H1 (cell line): ENCODE results near the gene EGFR.

Experiments used
- EZH2 ChIP-seq: fragments of 200-600 bp; sonication (generic); IDR thresholded peaks from 2 replicates; pipeline ENCODE4 v1.7.1; 2012; ENCODE audit warnings: low read depth, mild to moderate bottlenecking, moderate library complexity, low read length, inconsistent platforms; ENCODE audit not compliant: severe bottlenecking
- HDAC6 ChIP-seq: IDR thresholded peaks from one replicate; pipeline ENCODE4 v1.7.1; 2012; ENCODE audit warnings: low read depth, mild to moderate bottlenecking, inconsistent platforms, low read length, moderate library complexity
- POLR2A ChIP-seq, 2 experiments: IDR thresholded peaks; 1 replicate in 1 of 2; 2 replicates in 1 of 2; pipeline ENCODE4 v1.6.1; 2011; ENCODE audit warnings: low read depth in 2 of 2, low read length in 2 of 2, mild to moderate bottlenecking in 2 of 2; ENCODE audit errors: control extremely low read depth in 1 of 2
- RAD21 ChIP-seq, 2 experiments: IDR thresholded peaks in 1 of 2; conservative IDR thresholded peaks in 1 of 2; 2 replicates each; pipeline ENCODE4 v1.6.1; 2011; ENCODE audit warnings: low read depth in 2 of 2, low read length in 2 of 2, improper control_type of control experiment in 1 of 2, inconsistent platforms in 1 of 2, mild to moderate bottlenecking in 1 of 2, moderate library complexity in 1 of 2
- ZNF274 ChIP-seq: IDR thresholded peaks from 2 replicates; pipeline ENCODE4 v1.7.0; 2012; ENCODE audit warnings: low read length, borderline replicate concordance; ENCODE audit errors: extremely low read depth
- TF ChIP-seq, protein P1 (sequence below), 3 experiments: IDR thresholded peaks; 1 replicate in 2 of 3; 2 replicates in 1 of 3; pipeline versions ENCODE4 v1.5.1 to v1.6.1; 2011; ENCODE audit warnings: low read length in 3 of 3, mild to moderate bottlenecking in 3 of 3, inconsistent platforms in 2 of 3, low read depth in 1 of 3, moderate library complexity in 1 of 3; ENCODE audit not compliant: insufficient read depth in 1 of 3; ENCODE audit errors: control extremely low read depth in 1 of 3

DNA sequence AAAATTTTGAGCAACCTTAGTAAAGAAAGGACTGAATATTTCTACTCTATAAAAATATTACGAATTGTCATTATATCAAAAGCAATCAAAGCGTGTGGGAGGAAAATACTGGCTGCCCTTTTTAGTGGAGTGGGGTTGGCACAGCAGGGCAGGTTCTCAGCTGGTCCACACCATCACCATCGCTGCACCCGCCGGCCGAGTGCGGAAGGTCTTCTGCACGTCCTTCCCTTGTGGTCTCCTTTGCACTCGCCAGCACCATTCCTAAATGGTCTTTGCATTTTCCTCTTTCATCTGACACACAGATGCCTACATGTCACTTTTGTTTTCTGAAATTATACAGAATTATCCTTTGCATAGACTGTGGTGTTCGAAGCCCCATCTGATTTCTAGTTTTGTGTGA lies 229.7 kb downstream of the EGFR start:
- no peak for TF ChIP-seq EZH2
- TF ChIP-seq ZNF274, result no peak
- no peak for TF ChIP-seq HDAC6
- TF ChIP-seq, protein P1, sequence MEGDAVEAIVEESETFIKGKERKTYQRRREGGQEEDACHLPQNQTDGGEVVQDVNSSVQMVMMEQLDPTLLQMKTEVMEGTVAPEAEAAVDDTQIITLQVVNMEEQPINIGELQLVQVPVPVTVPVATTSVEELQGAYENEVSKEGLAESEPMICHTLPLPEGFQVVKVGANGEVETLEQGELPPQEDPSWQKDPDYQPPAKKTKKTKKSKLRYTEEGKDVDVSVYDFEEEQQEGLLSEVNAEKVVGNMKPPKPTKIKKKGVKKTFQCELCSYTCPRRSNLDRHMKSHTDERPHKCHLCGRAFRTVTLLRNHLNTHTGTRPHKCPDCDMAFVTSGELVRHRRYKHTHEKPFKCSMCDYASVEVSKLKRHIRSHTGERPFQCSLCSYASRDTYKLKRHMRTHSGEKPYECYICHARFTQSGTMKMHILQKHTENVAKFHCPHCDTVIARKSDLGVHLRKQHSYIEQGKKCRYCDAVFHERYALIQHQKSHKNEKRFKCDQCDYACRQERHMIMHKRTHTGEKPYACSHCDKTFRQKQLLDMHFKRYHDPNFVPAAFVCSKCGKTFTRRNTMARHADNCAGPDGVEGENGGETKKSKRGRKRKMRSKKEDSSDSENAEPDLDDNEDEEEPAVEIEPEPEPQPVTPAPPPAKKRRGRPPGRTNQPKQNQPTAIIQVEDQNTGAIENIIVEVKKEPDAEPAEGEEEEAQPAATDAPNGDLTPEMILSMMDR (IDR thresholded peaks at IDR 0.05; ENCODE audit: control extremely low read depth in 1 of 3, insufficient read depth in 1 of 3, low read depth in 1 of 3, low read length in 3 of 3), result no peak
- TF ChIP-seq RAD21 (IDR thresholded peaks at IDR 0.05 in 1 of 2, conservative IDR thresholded peaks at IDR 0.05 in 1 of 2; ENCODE audit: low read depth in 2 of 2, low read length in 2 of 2), result no peak
- no peak for TF ChIP-seq POLR2A (IDR thresholded peaks at IDR 0.05; ENCODE audit: control extremely low read depth in 1 of 2, low read depth in 2 of 2, low read length in 2 of 2)
